NCI-H446 treated with DMSO at 0.1 percent for 48 hours (cell line): ENCODE results near the gene C16orf95.
"Not testable (repeated sequence)": the region's sequence is repeated elsewhere in the genome, so short reads cannot be mapped to it uniquely, and the experiment has no call there.

Source experiments
- DNase-seq: peaks from one replicate; lab custom pipeline; 2025; lab: John Stamatoyannopoulos, UW

The C16orf95 gene

GRCh38 chr16:87346517-87347060 lies 29.4 kb upstream of the C16orf95 start:
- DNase-seq, result no peak

DNA sequence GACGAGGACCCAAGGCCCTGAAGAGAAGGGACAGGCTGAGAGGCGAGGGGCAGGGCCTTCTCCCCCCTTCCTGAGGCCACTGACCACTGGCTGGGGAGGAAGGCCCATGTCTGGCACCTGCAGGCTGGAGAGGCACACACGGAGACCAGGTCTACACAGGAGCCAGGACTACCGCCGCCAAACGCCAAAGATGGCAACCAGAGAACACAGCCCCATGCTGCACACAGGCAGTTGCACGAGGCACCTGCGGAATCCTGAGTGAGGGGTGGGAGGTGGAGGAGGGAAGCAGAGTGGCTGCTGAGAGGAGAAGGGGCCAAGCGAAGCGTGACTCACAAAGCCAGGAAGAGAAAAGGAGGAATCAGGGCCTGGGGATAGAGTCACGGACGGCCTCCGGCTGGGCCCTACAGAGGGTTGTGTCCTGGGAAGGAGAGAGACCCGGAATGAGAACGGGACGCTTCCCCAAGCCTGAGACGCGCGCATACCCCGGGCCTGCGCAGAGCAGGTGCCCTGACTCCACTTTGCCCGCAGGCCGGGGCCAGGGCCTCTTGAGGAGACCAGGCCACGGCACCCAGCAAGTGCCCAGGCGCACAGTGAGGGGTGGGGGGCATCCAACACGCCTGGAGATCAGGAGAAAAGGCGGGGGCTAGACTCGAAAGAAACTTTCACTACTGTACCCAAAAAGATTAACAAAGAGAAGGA lies 28.7 kb upstream of the C16orf95 start:
- DNase-seq, result no peak

DNA sequence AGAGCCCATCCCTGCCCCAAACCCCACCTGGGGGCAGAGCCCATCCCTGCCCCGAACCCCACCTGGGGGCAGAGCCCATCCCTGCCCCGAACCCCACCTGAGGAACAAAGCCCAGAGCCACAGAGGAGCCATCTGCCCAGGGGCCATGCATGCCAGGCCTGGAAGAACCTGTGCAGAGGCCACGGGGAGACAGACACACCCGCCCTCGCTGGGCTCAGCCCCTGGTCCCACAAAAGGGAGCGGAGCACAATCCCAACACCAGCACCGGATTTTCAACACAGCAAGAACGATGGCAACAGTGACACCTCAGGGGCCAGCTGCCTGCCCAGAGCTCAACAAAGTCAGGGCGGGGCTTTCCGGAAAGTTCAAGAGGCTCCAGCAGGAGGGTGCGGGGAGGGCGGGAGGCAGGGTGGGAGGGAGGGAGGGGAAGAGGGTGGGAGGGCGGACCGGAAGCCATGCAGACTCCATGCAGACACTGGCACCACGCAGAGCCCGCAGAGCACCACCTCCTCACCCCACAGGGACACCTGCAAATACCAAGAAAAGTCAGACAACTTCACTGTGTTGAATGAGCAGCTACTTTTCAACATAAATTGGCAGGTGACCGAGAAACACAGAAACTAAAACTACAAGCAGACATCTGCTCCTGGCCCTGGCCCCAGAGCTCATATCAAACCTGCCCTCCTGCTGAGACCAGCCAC lies 27.9 kb upstream of the C16orf95 start:
- DNase-seq, result no peak

DNA sequence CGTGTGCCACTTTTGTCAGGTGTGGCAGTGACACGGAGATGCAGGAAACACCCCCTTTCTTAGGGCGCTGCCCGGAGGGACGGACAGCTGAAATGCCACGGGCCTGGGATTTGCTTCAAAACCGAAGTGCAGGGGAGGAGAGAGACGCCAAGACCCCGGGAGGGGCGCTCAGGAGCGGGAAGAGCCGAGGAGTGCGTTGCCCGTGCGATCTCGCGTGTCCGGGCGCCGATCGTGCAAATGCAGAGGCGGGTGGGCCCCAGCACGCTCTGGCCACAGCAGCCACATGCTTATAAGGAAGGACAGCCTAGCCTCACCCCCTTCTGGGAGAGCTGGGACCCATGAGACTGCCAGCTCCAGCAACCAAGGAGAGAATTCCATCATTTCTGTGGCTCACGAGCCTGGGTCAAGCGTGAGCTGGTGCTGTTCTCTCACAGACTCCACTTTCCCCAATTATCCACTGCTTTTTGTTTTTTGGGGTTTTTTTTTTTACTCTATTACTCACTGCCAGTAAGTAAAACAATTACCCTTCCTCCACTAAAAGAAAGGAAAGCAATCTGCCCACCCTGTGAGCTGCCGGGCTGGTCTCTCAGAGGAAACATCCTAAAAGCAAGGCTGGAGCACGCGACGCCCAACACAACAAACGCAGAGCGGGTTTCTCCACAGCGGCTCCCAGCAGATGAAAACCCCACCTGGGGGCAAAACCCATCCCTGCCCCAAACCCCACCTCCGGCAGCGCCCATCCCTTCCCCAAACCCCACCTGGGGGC lies 27.2 kb upstream of the C16orf95 start:
- no peak for DNase-seq

DNA sequence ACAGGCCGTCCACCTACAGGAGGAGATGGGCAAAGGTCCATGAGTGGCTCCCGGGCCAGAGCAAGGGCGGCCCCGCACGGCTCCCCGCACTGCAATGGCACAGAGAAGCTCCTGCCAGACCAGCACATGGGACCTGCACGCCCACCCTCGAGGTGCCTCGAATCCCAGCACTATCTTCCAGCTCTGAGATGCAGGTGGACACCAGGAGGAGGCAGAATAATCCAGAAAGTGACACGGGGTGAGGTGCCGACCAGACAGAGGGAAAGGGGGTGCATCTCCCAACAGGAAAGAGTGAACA lies 26.5 kb upstream of the C16orf95 start:
- no peak for DNase-seq

DNA sequence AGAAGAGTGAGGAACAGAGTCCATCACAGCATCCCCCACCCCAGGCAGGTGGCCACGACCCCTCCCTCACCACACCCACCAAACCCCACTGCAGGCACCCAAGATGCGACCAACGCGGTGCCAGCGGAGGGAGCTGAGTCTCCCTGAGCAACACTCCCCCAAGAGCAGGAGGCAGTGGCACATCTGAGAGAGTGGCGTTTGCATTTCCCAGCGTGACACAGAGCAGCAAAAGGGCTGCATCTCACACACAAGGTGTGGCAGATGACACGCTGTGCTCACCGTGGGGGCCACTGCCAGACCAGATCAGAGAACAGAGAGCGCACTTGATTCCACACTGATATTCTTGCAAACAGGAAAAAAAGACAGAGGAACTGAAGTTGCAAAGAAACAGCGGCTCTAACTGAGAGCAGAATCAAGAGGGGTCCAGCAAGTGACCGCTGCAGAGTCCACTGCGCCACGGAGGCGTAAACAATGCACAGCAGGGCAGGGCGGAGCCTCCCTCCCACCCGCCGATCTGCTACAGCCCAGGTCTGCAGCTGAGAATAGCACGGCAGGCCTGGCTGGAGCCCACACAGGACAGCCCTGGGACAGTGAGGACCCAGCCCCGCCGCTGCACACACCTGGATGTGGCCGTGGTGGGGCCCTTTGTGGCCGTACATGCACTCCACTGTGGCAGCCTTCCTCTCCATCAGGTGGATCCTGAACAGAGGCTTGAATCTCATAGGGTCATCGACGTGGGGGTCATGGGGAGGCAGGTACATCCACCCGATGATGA lies 26.0 kb upstream of the C16orf95 start:
- DNase-seq, result no peak

DNA sequence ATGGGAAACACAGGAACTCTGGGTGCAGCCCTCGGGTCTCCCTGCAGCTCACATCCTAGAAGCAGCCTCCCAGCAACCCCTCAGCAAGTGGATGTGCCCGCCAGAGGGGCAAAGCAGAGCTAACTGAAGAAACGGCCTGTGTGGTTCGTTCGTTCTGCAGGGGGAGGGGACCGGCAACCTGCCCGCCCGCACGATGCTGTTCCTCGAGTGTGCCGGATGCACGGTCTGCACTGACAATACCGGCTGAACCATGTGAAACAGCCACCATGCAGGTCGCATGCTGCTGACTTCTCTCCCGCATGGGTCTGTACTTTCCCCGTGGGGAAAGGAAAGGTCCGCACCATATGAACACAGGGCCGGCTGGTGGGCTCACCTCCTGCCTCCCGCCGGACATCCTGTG lies 25.3 kb upstream of the C16orf95 start:
- no peak for DNase-seq

- no peak for DNase-seq
Measured at GRCh38 chr16:87340198-87340597, 23.0 kb upstream of the C16orf95 start.

GRCh38 chr16:87339724-87340105 lies 22.5 kb upstream of the C16orf95 start:
- DNase-seq, result not testable (repeated sequence)

GRCh38 chr16:87339086-87339723 lies 22.0 kb upstream of the C16orf95 start:
- no peak for DNase-seq

DNA sequence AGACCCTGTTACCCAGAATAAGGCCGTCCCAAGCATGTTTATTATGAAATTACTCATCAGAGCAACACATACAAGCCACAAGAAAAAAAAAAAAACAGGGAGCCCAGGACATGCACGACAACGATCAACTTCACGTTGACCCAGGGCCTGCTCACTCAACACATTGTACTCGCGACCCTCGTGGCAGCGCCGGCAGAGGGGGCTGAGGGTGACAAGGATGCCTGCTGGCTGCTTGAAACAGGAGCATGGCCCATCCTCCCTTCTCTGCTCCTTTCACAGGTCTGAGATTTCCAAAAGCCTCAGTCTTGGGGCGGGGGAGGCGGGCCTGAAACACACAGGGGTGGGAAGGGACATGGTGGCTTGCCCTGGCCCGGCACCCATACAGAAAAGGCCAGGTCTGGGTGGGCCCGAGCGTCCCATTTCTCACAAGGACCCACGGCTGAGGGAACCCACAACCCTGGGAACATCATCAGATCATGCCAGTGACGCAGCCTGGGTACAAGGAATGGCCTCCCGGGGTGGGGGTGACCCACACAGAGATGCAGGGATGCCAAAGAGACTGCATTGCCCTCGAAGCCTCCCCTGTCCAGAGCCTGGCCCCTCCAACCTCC lies 21.1 kb upstream of the C16orf95 start:
- no peak for DNase-seq

GRCh38 chr16:87337262-87337771 lies 20.1 kb upstream of the C16orf95 start:
- DNase-seq, result no peak

- DNase-seq, result no peak
Measured at GRCh38 chr16:87336434-87337240, 19.4 kb upstream of the C16orf95 start.

DNA sequence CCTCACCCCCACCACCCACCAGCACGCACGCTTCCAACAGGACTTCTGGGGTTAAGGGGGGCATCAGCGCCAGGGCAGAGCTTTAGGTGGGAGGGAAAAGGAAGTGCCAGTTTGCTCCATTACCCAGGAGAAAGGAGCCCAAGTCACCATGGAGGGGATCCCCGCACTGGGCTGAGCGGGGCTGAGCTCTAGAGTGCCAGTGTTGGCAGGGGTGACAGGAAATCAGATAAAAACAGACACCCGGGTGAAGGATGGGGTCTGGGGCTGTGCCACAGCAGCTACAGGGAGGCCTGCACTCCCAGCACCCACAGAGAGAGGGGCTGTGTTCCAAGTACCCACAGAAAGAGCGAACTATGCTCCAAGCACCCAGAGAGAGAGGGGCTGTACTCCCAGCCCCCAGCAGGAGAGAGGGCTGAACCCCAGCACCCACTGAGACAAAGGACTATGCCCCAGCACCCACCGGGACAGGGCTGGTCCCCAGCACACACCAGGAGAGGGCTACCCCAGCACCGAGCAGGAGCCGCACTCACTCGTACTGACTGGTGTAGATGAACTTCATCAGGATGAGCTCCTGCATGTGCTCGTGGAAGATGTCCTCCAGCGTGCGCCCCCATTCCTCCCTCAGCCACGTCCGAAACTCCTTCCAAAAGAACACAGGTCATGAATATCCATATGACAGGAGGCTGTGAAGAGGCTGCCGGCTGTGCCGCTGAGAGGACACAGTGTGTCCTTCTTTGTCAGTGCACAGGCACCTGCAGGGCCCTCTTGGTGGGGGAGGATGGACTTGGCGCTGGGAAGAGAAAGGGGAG lies 18.6 kb upstream of the C16orf95 start:
- no peak for DNase-seq

- no peak for DNase-seq
Measured at GRCh38 chr16:87334651-87335624, 17.7 kb upstream of the C16orf95 start.

- no peak for DNase-seq
Measured at GRCh38 chr16:87333581-87334331, 16.6 kb upstream of the C16orf95 start.

- DNase-seq, result no peak
Measured at GRCh38 chr16:87333101-87333500, 15.9 kb upstream of the C16orf95 start.
